Measurements from ENCODE around the gene GRID1. TPM values are rescaled to one million over a fixed set of nuclear protein-coding genes. Genes with fewer than 3 reads are reported as not detected.
A peak's percentile ranks its signal among the peaks of the same experiment; 100 is the strongest.

The GRID1 gene
- total RNA-seq, 4 donors from 2014 or later: 0.35 to 10.7 (median 1.3) TPM

DNA sequence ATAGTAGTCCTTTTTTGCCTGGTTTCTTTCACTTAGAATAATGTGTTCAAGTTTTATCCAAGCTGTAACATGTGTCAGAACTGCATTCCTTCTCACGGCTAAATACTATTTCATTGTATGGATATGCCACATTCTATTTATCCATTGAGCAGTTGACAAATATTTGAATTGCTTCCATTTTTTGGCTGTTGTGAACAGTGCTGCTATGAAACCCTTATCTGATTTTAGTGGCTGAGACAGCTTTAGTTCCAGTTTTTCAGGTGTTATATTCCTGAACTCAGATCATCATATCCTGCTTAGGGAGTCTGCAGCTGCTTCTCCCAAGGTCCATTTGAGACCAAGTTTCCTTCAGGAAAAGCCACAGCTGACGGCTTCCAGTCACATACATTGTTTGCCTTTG, 339.2 kb downstream of the GRID1 start:
- Histone ChIP-seq H3K36me3 (no peaks in the 10 kb centered on the region), H3K4me3 (no peak overlapping the region), H3K27ac (no peak overlapping the region), H3K4me1 (no peaks in the 10 kb centered on the region), H3K9me3 (no peaks in the 10 kb centered on the region), H3K27me3 (no peaks in the 10 kb centered on the region)
- no peak for DNase-seq
- no peak for TF ChIP-seq POLR2A (IDR thresholded peaks at IDR 0.05)

GRCh38 chr10:86025509-86025908, 341.1 kb downstream of the GRID1 start:
- peak in 1 of 3 donors; percentile 6 for DNase-seq
- Histone ChIP-seq H3K27ac (no peak overlapping the region), H3K4me3 (no peak overlapping the region), H3K9me3 (no peaks in the 10 kb centered on the region), H3K27me3 (no peaks in the 10 kb centered on the region), H3K36me3 (no peaks in the 10 kb centered on the region), H3K4me1 (no peaks in the 10 kb centered on the region)
- no peak for TF ChIP-seq CTCF (IDR thresholded peaks at IDR 0.05)
- TF ChIP-seq POLR2A (IDR thresholded peaks at IDR 0.05): no peak

GRCh38 chr10:86024281-86025041, 342.1 kb downstream of the GRID1 start:
- no peaks in the 10 kb centered on the region for H3K9me3 ChIP-seq
- TF ChIP-seq POLR2A (IDR thresholded peaks at IDR 0.05) (no peak), CTCF (IDR thresholded peaks at IDR 0.05) (no peak)

DNA sequence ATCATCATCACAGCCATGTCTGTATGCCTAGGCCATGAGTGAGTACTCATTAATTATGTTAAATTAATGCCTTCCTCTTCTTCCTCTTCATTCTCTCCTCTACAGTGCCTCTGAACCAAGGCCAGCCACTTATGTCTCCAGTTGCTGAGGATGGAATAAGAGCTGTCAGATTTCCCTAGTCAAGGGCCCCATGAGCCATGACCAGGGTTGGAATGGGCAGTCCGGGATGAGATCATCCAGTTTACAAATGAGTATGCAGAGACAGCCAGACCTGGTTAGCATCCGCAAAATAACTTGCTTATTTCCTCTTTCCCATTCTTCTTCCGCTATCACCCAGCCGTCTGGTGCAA, 342.7 kb downstream of the GRID1 start:
- Histone ChIP-seq H3K36me3 (no peaks in the 10 kb centered on the region), H3K4me3 (no peak overlapping the region), H3K27me3 (no peaks in the 10 kb centered on the region), H3K9me3 (no peaks in the 10 kb centered on the region), H3K27ac (no peak overlapping the region), H3K4me1 (no peaks in the 10 kb centered on the region)
- DNase-seq: no peak
- TF ChIP-seq CTCF (IDR thresholded peaks at IDR 0.05) (no peak), POLR2A (IDR thresholded peaks at IDR 0.05) (no peak)

More at GRCh38 chr10:86024281-86025041, 342.1 kb downstream of the GRID1 start:
- no peaks in the 10 kb centered on the region for H3K36me3 ChIP-seq
- H3K27ac ChIP-seq: no peak overlapping the region
- H3K4me1 ChIP-seq: no peaks in the 10 kb centered on the region
- peak in 1 of 3 donors; percentile 15 for DNase-seq
- H3K27me3 ChIP-seq: no peaks in the 10 kb centered on the region
- no peak overlapping the region for H3K4me3 ChIP-seq

DNA sequence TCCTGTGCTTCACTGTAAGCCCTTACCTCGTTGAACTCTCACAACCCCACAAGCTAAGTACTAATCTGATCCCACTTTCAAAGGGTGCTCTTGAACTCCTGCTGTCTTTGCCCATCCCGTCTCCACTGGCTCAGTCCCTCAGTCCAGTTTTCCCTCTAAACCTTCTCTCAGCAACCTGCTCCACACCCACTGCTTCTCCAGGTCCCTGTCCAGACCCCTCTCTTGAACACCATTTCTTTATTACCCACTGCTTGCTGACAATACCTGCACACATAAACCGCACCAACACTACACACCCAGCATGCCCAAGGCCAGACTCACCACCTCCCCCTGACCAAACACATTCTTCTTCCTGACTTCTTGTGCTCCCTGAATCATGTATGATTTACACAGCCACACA, 343.3 kb downstream of the GRID1 start:
- TF ChIP-seq CTCF (IDR thresholded peaks at IDR 0.05) (no peak), POLR2A (IDR thresholded peaks at IDR 0.05) (no peak)
- Histone ChIP-seq H3K36me3 (no peaks in the 10 kb centered on the region), H3K9me3 (no peaks in the 10 kb centered on the region), H3K27ac (no peak overlapping the region), H3K4me3 (no peak overlapping the region), H3K27me3 (no peaks in the 10 kb centered on the region), H3K4me1 (no peaks in the 10 kb centered on the region)
- DNase-seq: no peak

DNA sequence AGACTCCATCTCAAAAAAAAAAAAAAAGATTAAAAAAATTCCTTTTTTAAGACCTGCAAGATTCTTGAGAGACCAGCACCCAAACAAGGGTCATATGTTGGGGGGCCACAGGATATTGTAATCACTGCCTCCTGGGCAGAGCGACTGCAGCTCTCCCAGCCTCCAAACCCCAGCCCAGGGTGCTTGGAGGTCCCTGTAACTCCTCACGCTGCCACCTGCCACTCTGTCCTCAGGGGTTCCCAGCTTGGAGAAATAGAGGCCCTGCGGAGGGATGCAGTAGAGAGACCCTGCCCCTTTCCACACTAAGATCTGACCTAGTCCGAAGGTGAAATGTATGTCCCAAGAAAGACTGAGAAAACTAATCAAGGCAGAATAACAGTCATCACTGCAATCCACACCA, 343.7 kb downstream of the GRID1 start:
- TF ChIP-seq CTCF (IDR thresholded peaks at IDR 0.05) (no peak), POLR2A (IDR thresholded peaks at IDR 0.05) (no peak)
- Histone ChIP-seq H3K9me3 (no peaks in the 10 kb centered on the region), H3K27ac (no peak overlapping the region), H3K36me3 (no peaks in the 10 kb centered on the region), H3K27me3 (no peaks in the 10 kb centered on the region), H3K4me1 (no peaks in the 10 kb centered on the region), H3K4me3 (no peak overlapping the region)
- no peak for DNase-seq

All from Peyer's patch (tissue), 4 donors.